Measurements from ENCODE around the gene KCNG2. TPM values are rescaled to one million over a fixed set of nuclear protein-coding genes. Genes with fewer than 3 reads are reported as not detected.

Gene KCNG2
- total and polyA plus RNA-seq, 2 of the 13 experiments (the other 11 are each of a cell fraction or from before 2014, with no cell fraction given), result not detected

DNA sequence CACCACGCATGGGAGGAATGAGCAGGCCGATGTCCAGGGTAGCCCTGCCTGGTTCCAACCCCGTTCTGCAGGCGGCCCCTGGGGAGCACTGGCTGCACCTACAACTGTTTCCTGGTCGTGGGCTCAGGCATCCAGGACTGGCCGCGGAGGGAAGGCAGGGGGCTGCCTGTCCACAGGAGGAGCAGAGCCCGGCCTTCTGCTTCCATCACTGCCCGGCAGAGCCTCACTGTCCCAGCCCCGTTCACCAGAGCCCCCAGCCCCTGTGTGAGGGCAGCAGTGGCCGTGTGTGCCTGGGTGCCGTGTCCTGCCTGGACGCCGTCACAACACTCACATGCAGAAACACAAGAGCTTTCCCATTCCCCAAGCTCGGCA, 56.2 kb downstream of the KCNG2 start (continued):
- no peak for TF ChIP-seq ZNF33A (CRISPR knock-in tag; IDR thresholded peaks at IDR 0.05; ENCODE audit: borderline replicate concordance)
- TF ChIP-seq STAG1 (CRISPR knock-in tag; IDR thresholded peaks at IDR 0.05), result peak; percentile 38
- peak; percentile 28; the same call in 1 of the 2 replicates for TF ChIP-seq ZNF263 (CRISPR knock-in tag; IDR thresholded peaks at IDR 0.05)

GRCh38 chr18:79855147-79855933, 57.6 kb downstream of the KCNG2 start:
- ChIA-PET POLR2A (no interaction called here), CTCF (ENCODE audit: low intra/inter-chr PET ratio, low total read pairs) (no interaction called here)
- no TSS peak for BruUV-seq (replicated peaks)
- ATAC-seq (no peak), FAIRE-seq (no peak), DNase-seq (ENCODE audit: low spot score) (no peak)
- Histone ChIP-seq H3K4me2 (ENCODE audit: low read depth, low read length) (no peak overlapping the region), H3K27ac (ENCODE audit: extremely low read length, insufficient read depth, low read length) (no peak overlapping the region), H3K36me3 (replicated peaks in 1 of 2; ENCODE audit: control insufficient read depth in 1 of 2, insufficient read depth in 2 of 2, low read length in 2 of 2) (no peaks in the 10 kb centered on the region), H3K9ac (ENCODE audit: insufficient read depth, low read depth, low read length) (no peak overlapping the region), H3K79me2 (ENCODE audit: insufficient read depth, low read length) (no peaks in the 10 kb centered on the region), H3K4me3 (replicated peaks in 1 of 3; ENCODE audit: insufficient read depth in 1 of 3, low read depth in 2 of 3, low read length in 3 of 3) (no peak overlapping the region), H2AFZ (ENCODE audit: low read length) (no peak overlapping the region), H3K9me3 (ENCODE audit: low read length) (no peaks in the 10 kb centered on the region), H4K20me1 (ENCODE audit: insufficient read depth, low read length) (no peaks in the 10 kb centered on the region), H3K4me1 (ENCODE audit: insufficient read depth, low read length) (peaks cover 19% of the 10 kb centered on the region), H3K27me3 (ENCODE audit: control insufficient read depth in 1 of 2, insufficient read depth in 2 of 2, low read length in 2 of 2) (peaks cover 1 to 34% of the 10 kb centered on the region in 2 experiments; a peak in 4 of 5 replicates)
- intact Hi-C loops (cut with micrococcal nuclease; ENCODE audit: unreplicated experiment), result loop anchor here (1.0 kb wide), 1 partner anchor 8 kb away; no protein-coding TSS in a partner anchor
- WGBS (ENCODE audit: low lambda C conversion rate), result 55% methylated on average over 17 of the region's 17 CpGs
- TF ChIP-seq ZNF253 (CRISPR knock-in tag; IDR thresholded peaks at IDR 0.05; ENCODE audit: borderline replicate concordance), result no peak
- TF ChIP-seq, protein P1, sequence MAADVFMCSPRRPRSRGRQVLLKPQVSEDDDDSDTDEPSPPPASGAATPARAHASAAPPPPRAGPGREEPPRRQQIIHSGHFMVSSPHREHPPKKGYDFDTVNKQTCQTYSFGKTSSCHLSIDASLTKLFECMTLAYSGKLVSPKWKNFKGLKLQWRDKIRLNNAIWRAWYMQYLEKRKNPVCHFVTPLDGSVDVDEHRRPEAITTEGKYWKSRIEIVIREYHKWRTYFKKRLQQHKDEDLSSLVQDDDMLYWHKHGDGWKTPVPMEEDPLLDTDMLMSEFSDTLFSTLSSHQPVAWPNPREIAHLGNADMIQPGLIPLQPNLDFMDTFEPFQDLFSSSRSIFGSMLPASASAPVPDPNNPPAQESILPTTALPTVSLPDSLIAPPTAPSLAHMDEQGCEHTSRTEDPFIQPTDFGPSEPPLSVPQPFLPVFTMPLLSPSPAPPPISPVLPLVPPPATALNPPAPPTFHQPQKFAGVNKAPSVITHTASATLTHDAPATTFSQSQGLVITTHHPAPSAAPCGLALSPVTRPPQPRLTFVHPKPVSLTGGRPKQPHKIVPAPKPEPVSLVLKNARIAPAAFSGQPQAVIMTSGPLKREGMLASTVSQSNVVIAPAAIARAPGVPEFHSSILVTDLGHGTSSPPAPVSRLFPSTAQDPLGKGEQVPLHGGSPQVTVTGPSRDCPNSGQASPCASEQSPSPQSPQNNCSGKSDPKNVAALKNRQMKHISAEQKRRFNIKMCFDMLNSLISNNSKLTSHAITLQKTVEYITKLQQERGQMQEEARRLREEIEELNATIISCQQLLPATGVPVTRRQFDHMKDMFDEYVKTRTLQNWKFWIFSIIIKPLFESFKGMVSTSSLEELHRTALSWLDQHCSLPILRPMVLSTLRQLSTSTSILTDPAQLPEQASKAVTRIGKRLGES (CRISPR knock-in tag; IDR thresholded peaks at IDR 0.05; ENCODE audit: borderline replicate concordance), result no peak
- no peak for TF ChIP-seq HNF4A (CRISPR knock-in tag; IDR thresholded peaks at IDR 0.05)
- no peak for TF ChIP-seq ETV6 (CRISPR knock-in tag; conservative IDR thresholded peaks at IDR 0.05)
- 0 out of 2 replicates have a peak, but pooled peaks have one; percentile 13 for TF ChIP-seq ZNF768 (CRISPR knock-in tag; IDR thresholded peaks at IDR 0.05)
- no peak for TF ChIP-seq CC2D1A (CRISPR knock-in tag; IDR thresholded peaks at IDR 0.05)
- no peak for TF ChIP-seq ARNT (IDR thresholded peaks at IDR 0.05)
- no peak for TF ChIP-seq RNF2 (conservative IDR thresholded peaks at IDR 0.05; ENCODE audit: low read depth)
- in situ Hi-C loops (cut with HindIII; ENCODE audit: extremely low pct_ligation_motif_present, low pct_unique_long_range_greater_than_20kb), result no loop called here

Measured in HepG2 (cell line).